GM18858 (cell line): ENCODE results near the gene LDB1.

Experiments used
- ATAC-seq: cut with Tn5 transposase; IDR thresholded peaks from one replicate; pipeline ENCODE4 v1.9.1; 2021; ENCODE audit not compliant: unreplicated experiment

The LDB1 gene

DNA sequence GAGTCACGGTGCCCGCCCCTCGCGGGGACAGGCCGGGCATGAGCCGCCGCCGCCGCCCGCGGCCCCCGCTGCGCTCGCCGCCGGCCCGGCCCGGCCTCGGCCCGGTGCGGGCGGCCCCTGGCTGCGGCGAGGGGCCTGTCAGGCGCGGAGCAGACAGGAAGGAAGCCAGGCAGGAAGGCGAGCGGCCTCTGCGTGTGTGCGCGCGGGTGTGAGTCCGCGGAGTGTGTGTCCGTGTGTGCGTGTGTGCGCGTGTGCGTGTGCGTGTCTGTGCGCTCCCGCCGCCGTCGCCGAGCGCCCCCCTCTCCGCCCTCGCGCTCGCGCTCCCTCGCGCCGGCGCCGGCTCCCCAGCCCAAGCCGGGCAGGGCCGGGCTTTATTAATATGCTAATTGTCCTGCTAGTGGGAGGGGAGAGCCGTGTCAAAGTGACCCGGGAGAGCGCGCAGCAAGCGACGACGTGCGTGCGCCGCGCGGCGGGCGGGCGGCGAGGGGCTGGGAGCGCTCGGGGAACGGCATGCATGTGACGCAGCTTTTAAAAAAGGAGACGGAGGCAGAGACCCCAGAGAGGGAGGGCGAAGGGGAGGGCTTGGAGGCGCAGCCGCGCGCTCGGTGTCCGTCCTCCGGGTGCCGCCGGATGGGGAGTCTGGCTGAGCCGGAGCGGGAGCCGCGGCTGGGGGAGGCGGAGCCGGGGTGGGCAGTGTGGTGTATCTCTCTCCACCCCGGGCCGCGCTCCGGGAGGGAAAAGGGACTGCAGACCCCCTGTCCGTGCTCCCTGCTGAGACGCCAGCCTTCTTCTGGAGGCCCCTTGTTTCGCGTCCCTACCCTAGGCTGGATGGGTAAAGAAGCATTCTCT is at the start of gene LDB1:
Gene LDB1, minus strand, starts transcription at position 227 of the 849 bp plus-strand sequence. CDS start 258 bp downstream, outside the sequence.
- ATAC-seq, result peak; percentile 61

DNA sequence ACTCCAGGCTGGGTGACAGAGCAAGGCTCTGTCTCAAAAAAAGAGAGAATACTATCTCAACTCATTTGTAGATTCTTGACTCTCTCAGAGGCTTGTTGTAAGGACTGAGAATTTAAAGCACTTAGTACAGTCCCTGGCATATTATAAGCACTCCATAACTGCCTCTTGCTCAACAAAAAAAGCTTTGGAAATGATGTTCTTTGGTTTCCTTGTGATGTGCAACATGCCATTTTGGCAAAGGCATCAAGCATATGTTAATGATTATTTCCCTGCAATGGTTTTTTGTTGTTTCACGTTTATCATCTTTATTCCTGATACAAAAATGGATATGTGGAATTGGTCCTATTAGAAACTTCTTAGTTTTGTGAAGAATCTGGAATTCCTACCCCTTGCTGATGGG is 47.7 kb upstream of the LDB1 start:
- no peak for ATAC-seq

DNA sequence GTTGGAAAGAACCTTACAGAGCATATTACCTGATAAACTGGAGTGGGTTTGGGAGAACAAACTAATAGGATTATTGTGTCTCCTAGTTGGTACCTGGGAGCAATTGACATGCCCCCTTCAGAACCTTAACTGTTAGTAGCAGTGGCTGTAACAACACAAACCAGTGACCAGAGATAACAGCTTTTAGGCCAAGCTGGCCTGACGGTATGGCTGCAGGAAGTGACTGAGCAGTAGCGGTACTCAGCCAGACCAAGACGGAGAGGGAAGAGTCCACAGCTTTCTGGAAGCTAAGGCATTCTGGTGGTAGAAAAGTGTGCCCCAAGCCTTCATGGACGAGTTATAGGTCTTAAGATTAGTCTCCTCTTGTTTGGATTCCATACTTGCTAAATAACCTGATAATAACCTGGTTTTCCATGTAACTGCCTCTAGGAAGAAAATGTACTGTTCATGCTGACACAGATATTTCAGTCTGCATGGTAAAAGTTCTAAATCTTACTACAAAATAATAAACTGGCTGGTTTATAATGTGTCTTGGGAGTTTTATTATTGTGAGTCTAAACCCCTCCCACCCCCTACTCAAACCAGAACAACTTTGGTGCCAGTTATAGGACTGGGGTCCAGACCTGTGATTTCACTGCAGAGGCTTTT is 43.3 kb upstream of the LDB1 start:
- ATAC-seq, result no peak

DNA sequence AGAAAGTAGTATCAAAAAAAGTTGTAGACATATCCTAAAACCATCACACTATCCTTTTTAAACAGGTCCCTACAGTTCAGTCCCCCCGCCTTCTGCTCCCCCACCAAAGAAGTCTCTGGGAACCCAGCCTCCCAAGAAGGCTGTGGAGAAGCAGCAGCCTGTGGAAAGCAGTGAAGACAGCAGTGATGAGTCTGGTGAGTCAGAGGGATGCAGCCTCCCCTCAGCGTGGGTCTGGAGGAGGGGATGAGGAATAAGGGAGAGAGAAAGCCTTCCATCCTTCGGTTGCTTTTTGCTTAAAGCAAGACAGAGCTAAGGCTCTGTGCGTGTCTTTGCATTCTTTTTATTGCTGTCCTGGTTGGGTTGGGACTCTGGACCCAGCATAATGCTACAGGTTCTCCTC is 39.7 kb upstream of the LDB1 start:
- ATAC-seq, result no peak

- ATAC-seq, result no peak
Measured at GRCh38 chr10:102159051-102159597, 39.0 kb upstream of the LDB1 start.

DNA sequence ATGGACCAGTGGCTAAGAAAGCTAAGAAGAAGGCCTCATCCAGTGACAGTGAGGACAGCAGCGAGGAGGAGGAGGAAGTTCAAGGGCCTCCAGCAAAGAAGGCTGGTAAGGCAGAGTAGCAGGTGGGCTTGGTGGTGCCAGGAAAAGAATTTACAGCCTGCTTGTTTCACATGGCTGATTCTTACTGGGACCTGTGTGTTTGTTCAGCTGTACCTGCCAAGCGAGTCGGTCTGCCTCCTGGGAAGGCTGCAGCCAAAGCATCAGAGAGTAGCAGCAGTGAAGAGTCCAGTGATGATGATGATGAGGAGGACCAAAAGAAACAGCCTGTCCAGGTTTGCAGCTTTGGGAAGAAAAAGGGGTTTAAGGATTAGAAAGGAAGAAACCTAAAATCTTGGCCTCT is 37.1 kb upstream of the LDB1 start:
- no peak for ATAC-seq

GRCh38 chr10:102154466-102155116 is 34.4 kb upstream of the LDB1 start:
- ATAC-seq, result no peak

- ATAC-seq, result no peak
Measured at GRCh38 chr10:102153093-102153620, 33.0 kb upstream of the LDB1 start.

- peak; percentile 18 for ATAC-seq
Measured at GRCh38 chr10:102152545-102152890, 32.4 kb upstream of the LDB1 start.

GRCh38 chr10:102151774-102152544 is 31.8 kb upstream of the LDB1 start, which contains the start of gene NOLC1:
Gene NOLC1, plus strand, starts transcription at chr10:102152389. Its CDS starts 22 bp downstream, at chr10:102152411.
- peak; percentile 89 for ATAC-seq

GRCh38 chr10:102150970-102151773 is 31.0 kb upstream of the LDB1 start:
- ATAC-seq, result no peak

DNA sequence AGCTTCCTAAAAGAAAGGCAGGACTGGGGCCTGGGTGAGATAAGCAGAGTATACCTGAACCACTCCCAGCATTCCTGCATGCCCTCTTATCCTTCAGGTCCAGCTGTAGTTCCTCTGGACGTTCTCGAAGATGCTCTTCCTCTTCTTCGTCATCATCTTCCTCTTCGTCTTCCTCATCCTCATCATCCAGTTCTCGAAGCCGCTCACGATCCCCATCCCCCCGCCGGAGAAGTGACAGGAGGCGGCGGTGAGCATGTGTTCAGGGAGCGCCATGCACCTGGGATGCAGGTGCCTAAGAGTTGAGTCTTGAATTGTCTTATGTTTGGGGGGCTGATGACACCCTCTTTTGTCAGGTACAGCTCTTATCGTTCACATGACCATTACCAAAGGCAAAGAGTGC is 28.1 kb upstream of the LDB1 start:
- ATAC-seq, result no peak

DNA sequence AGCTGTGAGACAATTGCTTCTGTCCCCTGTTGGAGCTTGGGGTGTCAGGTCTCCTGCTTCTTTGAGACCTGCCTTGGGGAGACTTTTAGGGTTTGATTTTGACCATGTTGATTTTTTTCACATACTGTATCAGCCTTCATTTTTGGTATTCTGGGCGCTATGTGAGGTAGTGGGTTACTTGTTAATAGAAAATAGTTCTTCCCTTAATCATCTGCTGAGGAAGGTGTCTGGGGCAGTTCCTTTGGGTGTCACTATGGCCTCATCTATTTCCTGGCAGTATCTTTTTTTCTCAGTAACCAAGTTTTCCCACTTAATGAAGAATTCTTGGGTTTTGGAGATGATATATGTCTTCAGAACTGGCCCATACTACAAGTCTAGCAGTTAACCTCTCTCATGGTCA is 27.4 kb upstream of the LDB1 start:
- no peak for ATAC-seq

DNA sequence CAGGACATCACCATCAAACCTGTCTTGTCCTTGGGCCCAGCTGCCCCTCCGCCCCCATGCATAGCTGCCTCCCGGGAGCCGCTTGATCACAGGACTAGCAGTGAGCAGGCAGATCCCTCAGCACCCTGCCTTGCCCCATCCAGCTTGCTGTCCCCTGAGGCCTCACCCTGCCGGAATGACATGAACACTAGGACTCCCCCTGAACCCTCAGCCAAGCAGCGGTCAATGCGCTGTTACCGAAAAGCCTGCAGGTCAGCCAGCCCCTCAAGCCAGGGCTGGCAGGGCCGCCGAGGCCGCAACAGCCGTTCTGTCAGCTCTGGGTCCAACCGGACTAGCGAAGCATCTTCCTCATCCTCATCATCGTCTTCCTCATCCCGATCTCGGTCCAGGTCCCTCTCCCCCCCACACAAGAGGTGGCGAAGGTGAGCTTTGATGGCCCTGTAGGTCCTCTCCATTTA is 26.8 kb upstream of the LDB1 start:
- no peak for ATAC-seq

DNA sequence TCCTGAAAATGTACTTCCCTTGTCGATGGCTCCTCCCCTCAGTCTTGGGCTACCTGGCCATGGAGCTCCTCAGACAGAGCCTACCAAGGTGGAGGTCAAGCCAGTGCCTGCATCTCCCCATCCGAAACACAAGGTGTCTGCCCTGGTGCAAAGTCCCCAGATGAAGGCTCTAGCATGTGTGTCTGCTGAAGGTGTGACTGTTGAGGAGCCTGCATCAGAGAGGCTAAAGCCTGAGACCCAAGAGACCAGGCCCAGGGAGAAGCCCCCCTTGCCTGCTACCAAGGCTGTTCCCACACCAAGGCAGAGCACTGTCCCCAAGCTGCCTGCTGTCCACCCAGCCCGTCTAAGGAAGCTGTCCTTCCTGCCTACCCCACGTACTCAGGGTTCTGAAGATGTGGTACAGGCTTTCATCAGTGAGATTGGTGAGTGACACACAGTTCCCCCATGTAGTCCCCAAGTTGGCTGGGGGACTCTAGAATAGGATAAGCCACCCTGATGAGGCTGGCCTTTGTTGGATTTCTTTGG is 21.5 kb upstream of the LDB1 start:
- no peak for ATAC-seq

DNA sequence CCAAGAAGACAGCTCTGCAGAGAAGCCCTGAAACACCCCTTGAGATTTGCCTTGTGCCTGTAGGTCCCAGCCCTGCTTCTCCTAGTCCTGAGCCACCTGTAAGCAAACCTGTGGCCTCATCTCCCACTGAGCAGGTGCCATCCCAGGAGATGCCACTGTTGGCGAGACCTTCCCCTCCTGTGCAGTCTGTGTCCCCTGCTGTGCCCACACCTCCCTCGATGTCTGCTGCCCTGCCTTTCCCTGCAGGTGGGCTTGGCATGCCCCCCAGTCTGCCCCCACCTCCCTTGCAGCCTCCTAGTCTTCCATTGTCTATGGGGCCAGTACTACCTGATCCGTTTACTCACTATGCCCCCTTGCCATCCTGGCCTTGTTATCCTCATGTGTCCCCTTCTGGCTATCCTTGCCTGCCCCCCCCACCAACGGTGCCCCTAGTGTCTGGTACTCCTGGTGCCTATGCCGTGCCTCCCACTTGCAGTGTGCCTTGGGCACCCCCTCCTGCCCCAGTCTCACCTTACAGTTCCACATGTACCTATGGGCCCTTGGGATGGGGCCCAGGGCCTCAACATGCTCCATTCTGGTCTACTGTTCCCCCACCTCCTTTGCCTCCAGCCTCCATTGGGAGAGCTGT is 20.9 kb upstream of the LDB1 start:
- no peak for ATAC-seq

DNA sequence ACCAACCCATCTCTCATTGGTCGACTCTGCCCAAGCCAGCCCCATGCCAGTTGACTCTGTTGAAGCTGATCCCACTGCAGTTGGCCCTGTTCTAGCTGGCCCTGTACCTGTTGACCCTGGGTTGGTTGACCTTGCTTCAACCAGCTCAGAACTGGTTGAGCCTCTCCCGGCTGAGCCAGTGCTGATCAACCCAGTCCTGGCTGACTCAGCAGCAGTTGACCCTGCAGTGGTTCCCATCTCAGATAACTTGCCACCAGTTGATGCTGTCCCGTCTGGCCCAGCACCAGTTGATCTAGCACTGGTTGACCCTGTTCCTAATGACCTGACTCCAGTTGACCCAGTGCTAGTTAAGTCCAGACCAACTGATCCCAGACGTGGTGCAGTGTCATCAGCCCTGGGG is 20.1 kb upstream of the LDB1 start:
- no peak for ATAC-seq

- no peak for ATAC-seq
Measured at GRCh38 chr10:102139281-102140110, 19.3 kb upstream of the LDB1 start.
